K562 (cell line): ENCODE data around the gene P2RX1.

Source experiments
- ELF4 ChIP-seq: fragments of 450-650 bp; formaldehyde crosslinking; IDR thresholded peaks from 2 replicates; pipeline ENCODE4 v1.4.0; 2022; ENCODE audit warnings: missing genetic modification characterization
- FOXA1 ChIP-seq: fragments of 450-650 bp; IDR thresholded peaks from 2 replicates; pipeline ENCODE4 v1.6.1; 2016; ENCODE audit warnings: mild to moderate bottlenecking, borderline replicate concordance
- GABPA ChIP-seq: fragments of 200-800 bp; sonication (Bioruptor generic); conservative IDR thresholded peaks from 2 replicates; pipeline ENCODE4 v1.6.1; 2016; ENCODE audit warnings: low read depth, missing genetic modification characterization, missing compliant biosample characterization
- HDGF ChIP-seq: fragments of 450-650 bp; IDR thresholded peaks from 2 replicates; pipeline ENCODE4 v1.6.1; 2016
- MTA3 ChIP-seq: fragments of 450-650 bp; formaldehyde crosslinking; IDR thresholded peaks from 2 replicates; pipeline ENCODE4 v1.6.1; 2017; ENCODE audit warnings: mild to moderate bottlenecking, borderline replicate concordance
- NR3C1 ChIP-seq: sonication (generic); formaldehyde crosslinking; IDR thresholded peaks from 2 replicates; pipeline ENCODE4 v1.8.1; 2022; ENCODE audit warnings: missing genetic modification reagents
- RAD21 ChIP-seq, 2 experiments: fragments of 250-450 bp in 1 of 2; fragments of 450-650 bp in 1 of 2; sonication (Bioruptor Pico) in 1 of 2; formaldehyde crosslinking in 1 of 2; IDR thresholded peaks in 1 of 2; conservative IDR thresholded peaks in 1 of 2; 2 replicates each; pipeline versions ENCODE4 v1.4.0 to v1.8.0; 2020 to 2022; ENCODE audit warnings: mild to moderate bottlenecking in 2 of 2, moderate library complexity in 1 of 2
- ZNF57 ChIP-seq: fragments of 450-650 bp; formaldehyde crosslinking; IDR thresholded peaks from 2 replicates; pipeline ENCODE4 v1.4.0; 2020; ENCODE audit warnings: mild to moderate bottlenecking, moderate library complexity
- TF ChIP-seq, protein P1 (sequence below): sonication (generic); formaldehyde crosslinking; IDR thresholded peaks from 2 replicates; pipeline ENCODE4 v1.8.0; 2022; ENCODE audit warnings: missing genetic modification reagents, mild to moderate bottlenecking, borderline replicate concordance
- TF ChIP-seq, protein P2 (sequence below), 2 experiments: fragments of 450-650 bp; formaldehyde crosslinking in 1 of 2; IDR thresholded peaks; 2 replicates each; pipeline versions ENCODE4 v1.4.0 to v1.6.1; 2014 to 2020; ENCODE audit warnings: mild to moderate bottlenecking in 2 of 2, borderline replicate concordance in 1 of 2, low read depth in 1 of 2

DNA sequence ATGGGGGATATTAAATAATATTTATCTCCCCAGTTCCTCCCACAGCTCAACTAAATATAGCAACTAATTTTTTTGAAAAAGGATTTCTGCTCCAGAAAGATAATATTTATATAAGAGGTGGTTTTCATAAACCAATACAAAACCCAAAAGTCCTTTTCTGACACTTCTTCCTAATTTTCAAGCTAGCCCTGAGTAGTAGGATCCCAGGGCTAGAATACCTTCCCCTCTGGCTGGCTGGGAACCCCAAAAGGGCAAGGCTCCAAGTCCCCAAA, 46.6 kb upstream of the P2RX1 start:
- TF ChIP-seq FOXA1 (no peak), RAD21 (CRISPR knock-in tag; conservative IDR thresholded peaks at IDR 0.05 in 1 of 2, IDR thresholded peaks at IDR 0.05 in 1 of 2) (no peak), HDGF (no peak), GABPA (tag) (no peak), ZNF57 (CRISPR knock-in tag) (no peak), ELF4 (CRISPR knock-in tag) (no peak), MTA3 (no peak), NR3C1 (CRISPR knock-in tag) (no peak)
- TF ChIP-seq, protein P1, sequence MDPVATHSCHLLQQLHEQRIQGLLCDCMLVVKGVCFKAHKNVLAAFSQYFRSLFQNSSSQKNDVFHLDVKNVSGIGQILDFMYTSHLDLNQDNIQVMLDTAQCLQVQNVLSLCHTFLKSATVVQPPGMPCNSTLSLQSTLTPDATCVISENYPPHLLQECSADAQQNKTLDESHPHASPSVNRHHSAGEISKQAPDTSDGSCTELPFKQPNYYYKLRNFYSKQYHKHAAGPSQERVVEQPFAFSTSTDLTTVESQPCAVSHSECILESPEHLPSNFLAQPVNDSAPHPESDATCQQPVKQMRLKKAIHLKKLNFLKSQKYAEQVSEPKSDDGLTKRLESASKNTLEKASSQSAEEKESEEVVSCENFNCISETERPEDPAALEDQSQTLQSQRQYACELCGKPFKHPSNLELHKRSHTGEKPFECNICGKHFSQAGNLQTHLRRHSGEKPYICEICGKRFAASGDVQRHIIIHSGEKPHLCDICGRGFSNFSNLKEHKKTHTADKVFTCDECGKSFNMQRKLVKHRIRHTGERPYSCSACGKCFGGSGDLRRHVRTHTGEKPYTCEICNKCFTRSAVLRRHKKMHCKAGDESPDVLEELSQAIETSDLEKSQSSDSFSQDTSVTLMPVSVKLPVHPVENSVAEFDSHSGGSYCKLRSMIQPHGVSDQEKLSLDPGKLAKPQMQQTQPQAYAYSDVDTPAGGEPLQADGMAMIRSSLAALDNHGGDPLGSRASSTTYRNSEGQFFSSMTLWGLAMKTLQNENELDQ (CRISPR knock-in tag): no peak
- TF ChIP-seq, protein P2, sequence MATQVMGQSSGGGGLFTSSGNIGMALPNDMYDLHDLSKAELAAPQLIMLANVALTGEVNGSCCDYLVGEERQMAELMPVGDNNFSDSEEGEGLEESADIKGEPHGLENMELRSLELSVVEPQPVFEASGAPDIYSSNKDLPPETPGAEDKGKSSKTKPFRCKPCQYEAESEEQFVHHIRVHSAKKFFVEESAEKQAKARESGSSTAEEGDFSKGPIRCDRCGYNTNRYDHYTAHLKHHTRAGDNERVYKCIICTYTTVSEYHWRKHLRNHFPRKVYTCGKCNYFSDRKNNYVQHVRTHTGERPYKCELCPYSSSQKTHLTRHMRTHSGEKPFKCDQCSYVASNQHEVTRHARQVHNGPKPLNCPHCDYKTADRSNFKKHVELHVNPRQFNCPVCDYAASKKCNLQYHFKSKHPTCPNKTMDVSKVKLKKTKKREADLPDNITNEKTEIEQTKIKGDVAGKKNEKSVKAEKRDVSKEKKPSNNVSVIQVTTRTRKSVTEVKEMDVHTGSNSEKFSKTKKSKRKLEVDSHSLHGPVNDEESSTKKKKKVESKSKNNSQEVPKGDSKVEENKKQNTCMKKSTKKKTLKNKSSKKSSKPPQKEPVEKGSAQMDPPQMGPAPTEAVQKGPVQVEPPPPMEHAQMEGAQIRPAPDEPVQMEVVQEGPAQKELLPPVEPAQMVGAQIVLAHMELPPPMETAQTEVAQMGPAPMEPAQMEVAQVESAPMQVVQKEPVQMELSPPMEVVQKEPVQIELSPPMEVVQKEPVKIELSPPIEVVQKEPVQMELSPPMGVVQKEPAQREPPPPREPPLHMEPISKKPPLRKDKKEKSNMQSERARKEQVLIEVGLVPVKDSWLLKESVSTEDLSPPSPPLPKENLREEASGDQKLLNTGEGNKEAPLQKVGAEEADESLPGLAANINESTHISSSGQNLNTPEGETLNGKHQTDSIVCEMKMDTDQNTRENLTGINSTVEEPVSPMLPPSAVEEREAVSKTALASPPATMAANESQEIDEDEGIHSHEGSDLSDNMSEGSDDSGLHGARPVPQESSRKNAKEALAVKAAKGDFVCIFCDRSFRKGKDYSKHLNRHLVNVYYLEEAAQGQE (IDR thresholded peaks at IDR 0.05; ENCODE audit: borderline replicate concordance): no peak
- TF ChIP-seq, protein P2 (CRISPR knock-in tag; IDR thresholded peaks at IDR 0.05; ENCODE audit: low read depth): no peak
